B cell (primary cell): ENCODE measurements around the gene PCDH9. TPM values are rescaled to one million over a fixed set of nuclear protein-coding genes. Genes with fewer than 3 reads are reported as not detected.

Source experiments
- ATAC-seq: fragments of 200-7000 bp; cut with Tn5 transposase; one replicate; pipeline ENCODE4 v1.10.0; 2021; ENCODE audit warnings: low read depth, mild to moderate bottlenecking, moderate number of reproducible peaks, moderate library complexity
- CTCF ChIA-PET: fragments of 350-600 bp; sonication (Branson Sonifier 250); formaldehyde crosslinking; loops from one replicate; lab custom pipeline; 2021; ENCODE audit warnings: antibody characterized with exemption, inconsistent platforms; lab: Charles Lee
- POLR2A ChIA-PET: fragments of 350-600 bp; sonication (Branson Sonifier 250); formaldehyde crosslinking; loops from one replicate; lab custom pipeline; 2021; ENCODE audit warnings: antibody characterized with exemption; lab: Charles Lee
- DNase-seq: peaks from one replicate; pipeline ENCODE4 v3.0.0; 2013
- H2AFZ ChIP-seq: 2 replicates; pipeline ENCODE4 v1.6.1; 2012; ENCODE audit warnings: mild to moderate bottlenecking, low read depth, low read length; ENCODE audit not compliant: insufficient read depth, poor library complexity, severe bottlenecking
- H3K27ac ChIP-seq, 2 donors: 1 replicate in 1 of 2; 2 replicates in 1 of 2; pipeline ENCODE4 v1.5.1; 2012 to 2013; ENCODE audit warnings: low read length in 2 of 2, mild to moderate bottlenecking in 2 of 2, moderate library complexity in 1 of 2
- H3K27me3 ChIP-seq, 4 experiments: fragments of 200-600 bp in 1 of 4; sonication (generic) in 1 of 4; replicated peaks in 1 of 4; 1 replicate in 2 of 4; 2 replicates in 2 of 4; pipeline versions ENCODE4 v1.6.1 to v1.7.0; 2013 to 2016; ENCODE audit warnings: low read length in 3 of 4, mild to moderate bottlenecking in 2 of 4, mixed read lengths in 1 of 4, moderate library complexity in 1 of 4; ENCODE audit not compliant: insufficient read depth in 4 of 4, control insufficient read depth in 3 of 4; ENCODE audit errors: control extremely low read depth in 1 of 4
- H3K36me3 ChIP-seq, 2 experiments: replicated peaks in 1 of 2; 1 replicate in 1 of 2; 2 replicates in 1 of 2; pipeline versions ENCODE4 v1.6.1 to v1.7.1; 2013; ENCODE audit warnings: low read length in 1 of 2; ENCODE audit not compliant: insufficient read depth in 2 of 2, control insufficient read depth in 1 of 2; ENCODE audit errors: control extremely low read depth in 1 of 2, extremely low read depth in 1 of 2
- H3K4me1 ChIP-seq, 2 donors: fragments of 200-600 bp in 1 of 2; sonication (generic) in 1 of 2; 1 replicate in 1 of 2; 2 replicates in 1 of 2; pipeline versions ENCODE4 v1.5.1 to v1.6.1; 2013 to 2017; ENCODE audit warnings: low read length in 2 of 2; ENCODE audit not compliant: control insufficient read depth in 2 of 2, insufficient read depth in 2 of 2
- H3K4me2 ChIP-seq: replicated peaks from 2 replicates; pipeline ENCODE3; 2012; ENCODE audit warnings: mild to moderate bottlenecking, low read depth, low read length; ENCODE audit not compliant: poor library complexity, severe bottlenecking
- H3K4me3 ChIP-seq, 5 experiments: fragments of 200-600 bp in 1 of 5; sonication (generic) in 1 of 5; 1 replicate in 3 of 5; 2 replicates in 2 of 5; pipeline versions ENCODE4 v1.5.1 to v1.7.0; 2011 to 2016; ENCODE audit warnings: low read length in 4 of 5, mild to moderate bottlenecking in 4 of 5, low read depth in 2 of 5, control low read depth in 1 of 5, moderate library complexity in 1 of 5; ENCODE audit not compliant: insufficient read depth in 1 of 5; ENCODE audit errors: control extremely low read depth in 1 of 5, extremely low read depth in 1 of 5
- H3K79me2 ChIP-seq: fragments of 200-600 bp; sonication (generic); one replicate; pipeline ENCODE4 v1.6.0; 2016; ENCODE audit warnings: low read length; ENCODE audit not compliant: control insufficient read depth, insufficient read depth
- H3K9ac ChIP-seq: fragments of 200-600 bp; sonication (generic); 2 replicates; pipeline ENCODE4 v1.6.1; 2017; ENCODE audit warnings: mild to moderate bottlenecking, low read length, moderate library complexity
- H3K9me3 ChIP-seq, 3 donors: one replicate each; pipeline versions ENCODE4 v1.6.1 to v1.7.1; 2013; ENCODE audit warnings: low read length in 2 of 3; ENCODE audit not compliant: control insufficient read depth in 2 of 3, insufficient read depth in 1 of 3; ENCODE audit errors: control extremely low read depth in 1 of 3
- H4K20me1 ChIP-seq: 2 replicates; pipeline ENCODE4 v1.6.0; 2012; ENCODE audit warnings: mild to moderate bottlenecking, low read length; ENCODE audit not compliant: insufficient read depth, control insufficient read depth, poor library complexity, severe bottlenecking
- H3K27ac Mint-ChIP-seq: one replicate; pipeline ENCODE4 v1.8.0; 2021; ENCODE audit warnings: mixed read lengths
- H3K27me3 Mint-ChIP-seq: one replicate; pipeline ENCODE4 v1.8.0; 2021; ENCODE audit warnings: mixed read lengths
- H3K4me1 Mint-ChIP-seq: one replicate; pipeline ENCODE4 v1.8.0; 2021; ENCODE audit warnings: mixed read lengths
- H3K4me3 Mint-ChIP-seq: one replicate; pipeline ENCODE4 v1.8.0; 2021; ENCODE audit warnings: mixed read lengths
- H3K9me3 Mint-ChIP-seq: one replicate; pipeline ENCODE4 v1.8.0; 2022; ENCODE audit warnings: mixed read lengths; ENCODE audit not compliant: insufficient read depth
- CTCF ChIP-seq: fragments of 200-600 bp; IDR thresholded peaks from one replicate; pipeline ENCODE4 v1.8.0; 2022; ENCODE audit warnings: antibody characterized with exemption, mild to moderate bottlenecking
- EZH2 ChIP-seq: IDR thresholded peaks from 2 replicates; pipeline ENCODE4 v1.6.1; 2012; ENCODE audit warnings: borderline replicate concordance, low read depth, mild to moderate bottlenecking, moderate library complexity, low read length; ENCODE audit not compliant: insufficient read depth, poor library complexity, severe bottlenecking
- WGBS: methylation state at CpG from one replicate; pipeline ENCODE4 v1.1.5; 2013; ENCODE audit warnings: missing lambda C conversion rate; ENCODE audit not compliant: insufficient coverage; 5-methylcytosine and 5-hydroxymethylcytosine counted together
- intact Hi-C: fragments of 100-400 bp; cut with micrococcal nuclease; formaldehyde crosslinking; loops from one replicate; pipeline ENCODE4 v1.10.0; 2022
- polyA plus RNA-seq: library from polyadenylated mRNA; depleted of rRNA; stranded (reverse); fragments of >200 nt; gene quantifications from 2 replicates; pipeline ENCODE4 v1.2.3, GENCODE V29; 2012
- total RNA-seq, 2 donors: library from RNA; stranded (reverse); fragments of 120-200 nt in 1 of 2; gene quantifications; 1 replicate in 1 of 2; 2 replicates in 1 of 2; pipeline versions ENCODE4 v1.2.3 to v1.2.4, GENCODE V29; 2013 to 2022

Gene PCDH9
- total and polyA plus RNA-seq, 2 donors (not counting 1 experiment from before 2014, with no cell fraction given), result 13.1 to 21.8 TPM

- no peaks in the 10 kb centered on the region for H3K36me3 ChIP-seq
- H3K9me3 ChIP-seq, result no peaks in the 10 kb centered on the region
- ChIA-PET POLR2A (no interaction called here), CTCF (interaction anchor here (1.0 to 1.4 kb wide), 2 partner anchors 108 to 229 kb away, joined by 5 to 8 read pairs; no protein-coding TSS in a partner anchor)
- no peaks in the 10 kb centered on the region for H3K9me3 Mint-ChIP-seq
- peak overlapping the region; percentile 69 for H3K4me2 ChIP-seq
- ATAC-seq (peak; percentile 76), DNase-seq (peak; percentile 56)
- TF ChIP-seq EZH2 (no peak), CTCF (no peak)
- H3K27ac ChIP-seq, result peak overlapping the region; percentile 84 to 90
- intact Hi-C loops, result loop anchor here (2.0 to 10.0 kb wide), 2 partner anchors 236 to 340 kb away; partner anchors contain the start of gene PCDH9
- peaks cover 46% of the 10 kb centered on the region for H3K4me1 Mint-ChIP-seq
- no peaks in the 10 kb centered on the region for H3K27me3 Mint-ChIP-seq
- H3K4me3 ChIP-seq, result peak overlapping the region in 3 of 5 experiments; percentile 36 to 41 (median 40)
- peaks cover 41 to 53% of the 10 kb centered on the region in 2 donors for H3K4me1 ChIP-seq
- peak overlapping the region; percentile 79 for H2AFZ ChIP-seq
- peak overlapping the region; percentile 93 for H3K27ac Mint-ChIP-seq
- H3K4me3 Mint-ChIP-seq, result peak overlapping the region; percentile 77
- H3K27me3 ChIP-seq, result no peaks in the 10 kb centered on the region
- H4K20me1 ChIP-seq, result no peaks in the 10 kb centered on the region
- H3K79me2 ChIP-seq, result no peaks in the 10 kb centered on the region
- peak overlapping the region; percentile 40 for H3K9ac ChIP-seq
- 0% methylated on average over 2 of the region's 5 CpGs for WGBS
Observed at GRCh38 chr13:66995203-66995611, 234.9 kb downstream of the PCDH9 start.

GRCh38 chr13:66994517-66995202 is 235.5 kb downstream of the PCDH9 start:
- peak; percentile 25 for ATAC-seq

More at GRCh38 chr13:66994517-66995202, 235.5 kb downstream of the PCDH9 start:
- H3K27ac ChIP-seq, result peak overlapping the region; percentile 84 to 90
- peaks cover 41 to 53% of the 10 kb centered on the region in 2 donors for H3K4me1 ChIP-seq
- POLR2A ChIA-PET, result interaction anchor here (1.0 kb wide), 1 partner anchor 335 kb away, joined by 3 read pairs; no protein-coding TSS in a partner anchor
- Mint-ChIP-seq H3K4me3 (peak overlapping the region; percentile 77), H3K9me3 (no peaks in the 10 kb centered on the region), H3K4me1 (peaks cover 46% of the 10 kb centered on the region), H3K27ac (peak overlapping the region; percentile 93), H3K27me3 (no peaks in the 10 kb centered on the region)
- H4K20me1 ChIP-seq, result no peaks in the 10 kb centered on the region
- peak overlapping the region; percentile 79 for H2AFZ ChIP-seq
- CTCF ChIA-PET, result interaction anchor here (0.7 to 1.8 kb wide), 8 partner anchors 12 to 376 kb away, joined by 3 to 8 read pairs (median 4); no protein-coding TSS in a partner anchor
- no peaks in the 10 kb centered on the region for H3K27me3 ChIP-seq
- H3K79me2 ChIP-seq, result no peaks in the 10 kb centered on the region
- WGBS, result 23% methylated on average over 4 of the region's 9 CpGs
- peak overlapping the region; percentile 40 for H3K9ac ChIP-seq
- H3K4me3 ChIP-seq, result peak overlapping the region in 3 of 5 experiments; percentile 36 to 41 (median 40)
- intact Hi-C loops, result loop anchor here (2.0 to 10.0 kb wide), 2 partner anchors 236 to 340 kb away; partner anchors contain the start of gene PCDH9
- no peak for TF ChIP-seq EZH2
- peak; percentile 26 for TF ChIP-seq CTCF
- no peaks in the 10 kb centered on the region for H3K9me3 ChIP-seq
- DNase-seq, result no peak
- no peaks in the 10 kb centered on the region for H3K36me3 ChIP-seq
- H3K4me2 ChIP-seq, result peak overlapping the region; percentile 69
